NCI-H2081 (cell line): ENCODE data around the gene FGA.

Experiments used
- DNase-seq, 2 experiments: peaks; one replicate each; lab custom pipeline; 2025; lab: John Stamatoyannopoulos, UW

Gene FGA

DNA sequence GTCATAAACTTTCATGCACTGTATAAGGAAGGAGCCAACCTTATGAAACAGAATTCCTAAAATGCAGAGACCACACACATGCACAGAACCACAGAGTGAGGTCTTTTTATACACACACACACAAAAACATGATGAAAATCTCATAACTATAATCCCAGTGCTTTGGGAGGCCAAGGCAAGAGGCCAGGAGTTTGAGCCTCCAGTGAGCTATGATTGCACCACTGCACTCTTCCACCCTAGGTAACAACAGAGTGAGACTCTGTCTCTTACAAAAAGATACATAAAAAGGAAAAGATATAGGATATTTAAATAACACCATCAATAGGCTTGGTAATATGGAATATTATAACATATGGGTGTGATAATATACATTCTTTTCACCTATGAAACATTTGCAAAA, 10.6 kb downstream of the FGA start:
- DNase-seq = no peak

DNA sequence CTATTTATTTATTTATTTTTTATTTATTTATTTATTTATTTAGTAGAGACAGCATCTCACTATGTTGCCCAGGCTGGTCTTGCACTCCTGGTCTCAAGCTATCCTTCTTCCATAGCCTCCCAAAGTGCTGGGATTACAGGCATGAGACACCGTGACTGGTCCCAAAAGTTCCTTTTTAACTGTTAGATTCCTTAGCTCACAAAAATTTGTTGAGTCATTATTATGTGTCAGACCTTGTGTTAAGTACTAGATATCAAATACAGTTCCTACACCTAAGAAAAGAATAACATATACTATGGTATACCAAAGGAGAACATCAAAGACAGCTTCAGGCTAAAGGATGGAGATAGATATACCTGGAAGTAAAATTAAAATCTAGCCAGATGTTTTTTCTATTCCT, 11.6 kb downstream of the FGA start:
- no peak for DNase-seq

- DNase-seq = no peak
Measured at GRCh38 chr4:154577324-154577723, 13.2 kb downstream of the FGA start.

DNA sequence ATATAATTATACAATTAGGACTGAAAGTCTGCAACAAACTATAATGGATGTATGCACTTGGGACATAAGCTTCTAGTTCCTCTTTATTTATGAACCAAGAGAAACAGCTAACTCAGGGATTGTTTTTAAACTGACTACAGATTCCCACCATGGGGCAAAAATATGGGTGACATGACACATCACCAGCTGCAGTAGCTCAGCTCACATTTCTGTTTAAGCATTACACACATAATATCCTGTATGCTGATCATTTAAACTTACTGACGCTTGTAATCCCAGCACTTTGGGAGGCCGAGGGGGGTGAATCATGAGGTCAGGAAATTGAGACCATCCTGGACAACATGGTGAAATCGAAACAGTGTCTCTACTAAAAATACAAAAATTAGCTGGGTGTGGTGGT, 16.2 kb downstream of the FGA start:
- no peak for DNase-seq

GRCh38 chr4:154573190-154573870, 17.2 kb downstream of the FGA start:
- DNase-seq = no peak

- DNase-seq = no peak
Measured at GRCh38 chr4:154569584-154569983, 21.0 kb downstream of the FGA start.

DNA sequence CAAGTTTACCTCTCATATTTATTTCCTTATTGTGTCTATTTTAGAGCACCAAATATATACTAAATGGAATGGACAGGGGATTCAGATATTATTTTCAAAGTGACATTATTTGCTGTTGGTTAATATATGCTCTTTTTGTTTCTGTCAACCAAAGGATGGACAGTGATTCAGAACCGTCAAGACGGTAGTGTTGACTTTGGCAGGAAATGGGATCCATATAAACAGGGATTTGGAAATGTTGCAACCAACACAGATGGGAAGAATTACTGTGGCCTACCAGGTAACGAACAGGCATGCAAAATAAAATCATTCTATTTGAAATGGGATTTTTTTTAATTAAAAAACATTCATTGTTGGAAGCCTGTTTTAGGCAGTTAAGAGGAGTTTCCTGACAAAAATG, 21.5 kb downstream of the FGA start:
- no peak for DNase-seq

DNA sequence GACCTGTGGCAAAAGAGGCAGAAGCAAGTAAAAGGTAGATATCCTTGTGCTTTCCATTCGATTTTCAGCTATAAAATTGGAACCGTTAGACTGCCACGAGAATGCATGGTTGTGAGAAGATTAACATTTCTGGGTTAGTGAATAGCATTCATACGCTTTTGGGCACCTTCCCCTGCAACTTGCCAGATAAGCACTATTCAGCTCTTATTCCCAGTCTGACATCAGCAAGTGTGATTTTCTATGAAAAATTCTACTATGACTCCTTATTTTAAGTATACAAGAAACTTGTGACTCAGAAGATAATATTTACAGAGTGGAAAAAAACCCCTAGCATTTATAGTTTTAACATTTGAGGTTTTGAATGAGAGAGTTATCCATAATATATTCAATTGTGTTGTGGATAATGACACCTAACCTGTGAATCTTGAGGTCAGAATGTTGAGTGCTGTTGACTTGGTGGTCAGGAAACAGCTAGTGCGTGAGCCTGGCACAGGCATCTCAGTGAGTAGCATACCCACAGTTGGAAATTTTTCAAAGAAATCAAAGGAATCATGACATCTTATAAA, 23.8 kb downstream of the FGA start:
- DNase-seq = no peak

DNA sequence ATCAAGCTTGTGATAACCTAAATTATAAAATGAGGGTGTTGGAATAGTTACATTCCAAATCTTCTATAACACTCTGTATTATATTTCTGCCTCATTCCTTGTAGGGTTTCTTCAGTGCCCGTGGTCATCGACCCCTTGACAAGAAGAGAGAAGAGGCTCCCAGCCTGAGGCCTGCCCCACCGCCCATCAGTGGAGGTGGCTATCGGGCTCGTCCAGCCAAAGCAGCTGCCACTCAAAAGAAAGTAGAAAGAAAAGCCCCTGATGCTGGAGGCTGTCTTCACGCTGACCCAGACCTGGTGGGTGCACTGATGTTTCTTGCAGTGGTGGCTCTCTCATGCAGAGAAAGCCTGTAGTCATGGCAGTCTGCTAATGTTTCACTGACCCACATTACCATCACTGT, 24.8 kb downstream of the FGA start:
- no peak for DNase-seq

- no peak for DNase-seq
Measured at GRCh38 chr4:154564311-154564710, 26.2 kb downstream of the FGA start.

DNA sequence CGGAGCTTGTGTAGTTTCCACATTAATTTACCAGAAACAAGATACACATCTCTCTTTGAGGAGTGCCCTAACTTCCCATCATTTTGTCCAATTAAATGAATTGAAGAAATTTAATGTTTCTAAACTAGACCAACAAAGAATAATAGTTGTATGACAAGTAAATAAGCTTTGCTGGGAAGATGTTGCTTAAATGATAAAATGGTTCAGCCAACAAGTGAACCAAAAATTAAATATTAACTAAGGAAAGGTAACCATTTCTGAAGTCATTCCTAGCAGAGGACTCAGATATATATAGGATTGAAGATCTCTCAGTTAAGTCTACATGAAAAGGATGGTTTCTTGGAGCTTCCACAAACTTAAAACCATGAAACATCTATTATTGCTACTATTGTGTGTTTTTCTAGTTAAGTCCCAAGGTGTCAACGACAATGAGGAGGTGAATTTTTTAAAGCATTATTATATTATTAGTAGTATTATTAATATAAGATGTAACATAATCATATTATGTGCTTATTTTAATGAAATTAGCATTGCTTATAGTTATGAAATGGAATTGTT, 27.8 kb downstream of the FGA start, which contains the start of gene FGB:
FGB (plus strand) TSS at position 315 of the 558 bp plus-strand sequence; CDS start at position 323, 8 bp downstream.
- no peak for DNase-seq

DNA sequence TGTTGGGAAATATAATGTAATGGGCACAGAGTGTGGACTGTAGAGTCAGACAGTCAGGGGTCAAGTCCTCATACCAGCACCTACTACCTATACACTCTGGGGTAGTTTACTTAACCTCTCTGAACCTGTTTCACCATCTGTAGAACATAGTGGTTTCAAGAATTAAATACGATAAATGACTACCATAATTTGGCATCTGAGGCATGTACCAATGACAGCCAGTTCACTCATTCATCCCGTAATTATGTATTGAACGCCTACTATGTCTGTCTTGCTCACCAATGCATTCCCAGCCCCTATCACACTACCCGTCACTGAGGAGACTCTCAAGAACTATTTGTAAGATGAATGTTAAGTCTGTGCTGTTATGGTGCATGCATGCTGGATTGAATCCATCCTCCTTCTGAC, 29.7 kb downstream of the FGA start:
- no peak for DNase-seq

DNA sequence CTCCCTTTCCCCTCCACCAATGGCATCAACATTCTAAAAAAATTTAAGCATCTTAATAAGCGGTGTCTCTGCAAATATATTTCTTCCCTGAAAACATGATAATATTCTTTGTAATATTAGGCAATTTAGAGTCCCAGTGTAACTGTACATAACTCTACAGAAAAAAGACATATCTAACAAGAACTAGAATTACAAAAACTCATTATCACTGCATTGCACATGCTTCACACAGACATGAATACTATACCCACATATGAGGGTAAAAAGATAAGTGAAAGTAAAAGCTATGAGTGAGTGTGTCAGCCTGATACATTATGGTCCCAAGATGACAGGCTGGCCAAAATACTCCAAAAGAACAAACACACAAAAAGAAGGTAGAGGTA, 30.1 kb downstream of the FGA start:
- DNase-seq = no peak

GRCh38 chr4:154559494-154560418, 30.8 kb downstream of the FGA start:
- peak; percentile 20 to 27 for DNase-seq

GRCh38 chr4:154559141-154559493, 31.4 kb downstream of the FGA start:
- no peak for DNase-seq

DNA sequence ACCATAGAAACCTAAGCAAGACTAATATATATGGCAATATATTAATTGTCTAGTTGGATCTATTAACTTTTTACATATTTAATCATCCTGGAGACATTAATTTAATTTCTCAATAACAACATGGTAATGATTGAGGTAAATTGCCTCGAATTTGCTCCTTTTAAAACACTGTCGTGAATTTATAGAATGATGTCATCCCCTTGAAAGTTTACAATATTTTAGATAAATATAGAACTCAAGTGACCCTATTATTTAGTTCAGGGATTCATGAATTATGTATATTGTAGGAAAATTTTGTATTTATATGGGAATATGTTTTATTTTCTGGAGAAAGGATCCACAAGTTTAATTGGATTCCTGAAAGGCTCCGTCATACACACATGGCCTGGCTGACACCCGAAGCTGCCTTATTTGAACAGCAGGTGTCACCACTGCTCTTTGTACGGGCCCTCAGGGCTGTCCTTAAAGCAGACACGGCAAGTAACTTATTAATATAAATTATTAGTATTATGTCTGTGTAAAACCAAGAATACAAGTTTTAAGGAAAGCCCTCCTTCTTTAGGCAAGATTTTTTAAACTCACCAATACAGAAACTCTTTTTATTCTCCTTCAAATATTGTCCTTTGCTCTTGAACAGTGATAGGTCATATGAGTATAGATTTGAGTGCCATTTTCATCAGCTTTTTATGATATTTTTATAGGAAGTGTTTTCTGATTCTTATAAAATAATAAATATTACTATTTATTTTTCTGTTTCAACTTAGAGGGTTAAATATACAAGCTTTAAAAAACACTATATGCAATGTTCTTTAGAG, 38.5 kb downstream of the FGA start:
- DNase-seq = peak; percentile 59 to 69

- DNase-seq = peak; percentile 91 to 92
Measured at GRCh38 chr4:154549894-154550790, 40.4 kb downstream of the FGA start, which contains the start of gene PLRG1. Gene PLRG1, minus strand, starts transcription at chr4:154550400. Its CDS starts 92 bp downstream, at chr4:154550308.

DNA sequence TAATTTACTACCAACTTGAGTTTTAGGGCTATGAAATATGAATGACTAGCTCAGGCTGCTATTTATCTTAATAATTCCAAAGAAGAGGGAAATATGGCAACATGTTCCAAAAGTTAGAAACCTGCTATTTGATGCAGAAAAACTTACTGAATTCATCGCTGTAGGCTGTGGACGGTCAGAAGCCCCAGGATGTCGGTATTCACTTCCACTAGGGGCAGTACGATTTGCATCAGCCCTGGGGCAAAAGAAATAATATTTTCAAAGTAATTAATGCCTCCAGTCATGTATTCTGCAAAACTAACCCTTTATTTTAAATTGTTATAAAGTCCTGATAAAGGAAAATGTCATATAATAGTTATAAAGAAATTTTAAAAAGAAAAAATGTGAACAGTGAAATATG, 44.9 kb downstream of the FGA start:
- DNase-seq = no peak

- DNase-seq = no peak
Measured at GRCh38 chr4:154542271-154542879, 48.2 kb downstream of the FGA start.
